ENCODE data around the gene XPO5.
"Not testable (repeated sequence)": the region's sequence is repeated elsewhere in the genome, so short reads cannot be mapped to it uniquely, and the experiment has no call there.

Gene XPO5

GRCh38 chr6:43575772-43576551 lies at the start of gene XPO5, which contains the start of gene POLH:
TSS of gene XPO5 (minus strand) at chr6:43576038. CDS start at chr6:43575864, 174 bp downstream.
TSS of gene POLH (plus strand) at chr6:43576185. CDS start at chr6:43582320, 6,135 bp downstream.
- peak; percentile 90 for DNase-seq (ENCODE audit: low spot score)

DNA sequence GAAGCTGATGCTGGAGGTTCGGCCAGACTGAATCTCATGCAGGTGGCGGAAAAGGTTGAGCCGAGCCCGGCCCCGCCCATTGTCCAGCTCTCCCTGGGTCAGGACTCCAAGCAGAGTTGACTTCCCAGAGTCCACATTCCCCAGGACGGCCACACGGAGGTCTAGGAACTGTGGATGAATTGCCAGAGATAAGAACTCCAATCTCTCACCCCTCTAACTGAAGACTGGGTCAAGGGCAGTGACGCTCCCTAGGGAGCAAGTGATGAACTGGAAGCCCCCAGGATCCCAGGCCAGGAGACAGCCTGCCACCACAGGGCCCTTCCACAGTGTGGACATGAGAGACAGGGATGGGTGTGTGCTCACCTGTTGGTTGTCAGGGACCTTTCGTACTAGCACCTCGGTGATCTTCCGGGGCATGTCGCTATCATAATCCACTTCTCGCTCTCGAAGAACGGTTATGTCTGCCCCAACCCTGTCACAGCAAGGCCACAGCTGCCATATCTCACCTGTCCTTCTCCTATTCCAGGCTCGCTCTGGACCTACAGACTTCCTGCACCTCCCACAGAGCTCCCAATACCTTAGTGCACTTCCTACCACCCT lies 49.7 kb upstream of the XPO5 start:
- DNase-seq (ENCODE audit: low spot score): no peak

- no peak for DNase-seq (ENCODE audit: low spot score)
These were observed 49.0 kb upstream of the XPO5 start for GRCh38 chr6:43624786-43625288.

GRCh38 chr6:43623880-43624785 lies 48.3 kb upstream of the XPO5 start:
- DNase-seq (ENCODE audit: low spot score): no peak

GRCh38 chr6:43622541-43622940 lies 46.7 kb upstream of the XPO5 start:
- DNase-seq (ENCODE audit: low spot score): no peak

GRCh38 chr6:43621836-43622180 lies 46.0 kb upstream of the XPO5 start:
- no peak for DNase-seq (ENCODE audit: low spot score)

DNA sequence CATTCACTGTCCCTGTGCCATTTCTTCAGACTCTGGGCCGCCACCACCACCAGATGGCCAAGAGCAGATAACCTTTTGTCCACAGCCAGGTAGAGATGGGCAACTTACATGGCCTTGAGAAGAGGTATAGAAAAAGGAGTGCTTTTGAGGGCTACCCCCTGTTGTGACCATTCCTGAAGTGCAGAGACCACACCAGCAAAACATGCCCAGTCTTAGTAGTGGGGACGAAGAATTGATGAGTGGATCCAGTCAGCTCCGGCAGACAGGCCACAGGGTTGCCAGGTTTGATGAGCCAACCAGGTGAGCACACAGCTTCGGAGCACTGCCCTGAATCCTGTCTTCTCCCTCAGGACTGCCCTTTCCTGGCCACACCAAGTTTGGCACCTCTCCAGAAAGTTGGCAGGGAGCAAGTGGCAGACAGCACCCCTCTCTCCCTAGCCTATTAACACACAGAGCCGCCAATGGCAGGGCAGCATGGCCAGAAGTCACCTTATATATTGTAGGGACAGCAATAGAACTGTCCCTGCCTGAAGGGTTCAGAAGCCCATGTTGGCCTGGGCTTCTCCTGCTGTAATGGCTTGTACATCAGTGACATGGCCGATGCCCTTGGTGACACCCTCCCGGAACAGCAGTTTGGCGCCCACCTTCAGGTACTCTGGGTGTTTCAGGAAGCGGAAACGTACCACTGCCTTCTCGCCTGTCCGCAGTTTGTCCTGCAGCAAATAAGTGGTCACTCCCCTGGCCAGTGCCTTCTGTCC lies 45.4 kb upstream of the XPO5 start:
- no peak for DNase-seq (ENCODE audit: low spot score)

DNA sequence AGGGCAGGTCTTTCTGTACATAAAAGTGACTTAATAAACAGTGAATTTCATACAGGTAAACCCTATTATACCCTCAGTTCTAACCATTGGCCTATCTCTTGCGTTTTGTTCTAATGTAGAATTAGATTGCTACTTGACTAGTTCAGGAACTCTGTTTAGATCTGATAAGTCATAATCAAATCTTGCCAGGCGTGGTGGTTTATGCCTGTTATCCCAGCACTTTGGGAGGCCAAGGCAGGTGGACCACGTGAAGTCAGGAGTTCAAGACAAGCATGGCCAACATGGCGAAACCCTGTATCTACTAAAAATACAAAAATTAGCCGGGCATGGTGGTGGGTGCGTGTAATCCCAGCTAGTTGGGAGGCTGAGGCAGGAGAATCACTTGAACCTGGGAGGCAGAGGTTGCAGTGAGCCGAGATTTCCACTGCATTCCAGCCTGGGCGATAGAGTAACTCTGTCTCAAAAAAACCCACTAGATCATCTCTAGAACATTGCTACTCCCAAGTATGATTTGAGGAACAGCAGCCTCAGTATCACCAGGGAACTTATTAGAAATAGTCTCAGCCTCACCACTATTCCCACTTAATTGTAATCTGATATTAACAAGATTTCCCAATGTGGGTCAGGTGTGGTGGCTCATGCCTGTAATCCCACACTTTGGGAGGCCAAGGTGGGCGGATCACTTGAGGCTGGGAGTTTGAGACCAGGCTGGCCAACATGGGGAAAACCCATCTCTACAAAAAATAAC lies 41.1 kb upstream of the XPO5 start:
- DNase-seq (ENCODE audit: low spot score): no peak

GRCh38 chr6:43614396-43614730 lies 38.5 kb upstream of the XPO5 start:
- DNase-seq (ENCODE audit: low spot score): no peak

DNA sequence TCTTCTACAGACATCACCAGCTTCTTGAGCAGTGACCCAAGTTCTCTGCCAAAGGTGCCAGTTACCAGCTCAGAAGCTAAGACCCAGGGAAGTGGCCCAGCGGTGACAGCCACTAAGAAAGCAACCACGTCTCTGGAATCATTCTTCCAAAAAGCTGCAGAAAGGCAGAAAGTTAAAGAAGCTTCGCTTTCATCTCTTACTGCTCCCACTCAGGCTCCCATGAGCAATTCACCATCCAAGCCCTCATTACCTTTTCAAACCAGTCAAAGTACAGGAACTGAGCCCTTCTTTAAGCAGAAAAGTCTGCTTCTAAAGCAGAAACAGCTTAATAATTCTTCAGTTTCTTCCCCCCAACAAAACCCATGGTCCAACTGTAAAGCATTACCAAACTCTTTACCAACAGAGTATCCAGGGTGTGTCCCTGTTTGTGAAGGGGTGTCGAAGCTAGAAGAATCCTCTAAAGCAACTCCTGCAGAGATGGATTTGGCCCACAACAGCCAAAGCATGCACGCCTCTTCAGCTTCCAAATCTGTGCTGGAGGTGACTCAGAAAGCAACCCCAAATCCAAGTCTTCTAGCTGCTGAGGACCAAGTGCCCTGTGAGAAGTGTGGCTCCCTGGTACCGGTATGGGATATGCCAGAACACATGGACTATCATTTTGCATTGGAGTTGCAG lies 38.0 kb upstream of the XPO5 start:
- DNase-seq (ENCODE audit: low spot score): peak; percentile 52

DNA sequence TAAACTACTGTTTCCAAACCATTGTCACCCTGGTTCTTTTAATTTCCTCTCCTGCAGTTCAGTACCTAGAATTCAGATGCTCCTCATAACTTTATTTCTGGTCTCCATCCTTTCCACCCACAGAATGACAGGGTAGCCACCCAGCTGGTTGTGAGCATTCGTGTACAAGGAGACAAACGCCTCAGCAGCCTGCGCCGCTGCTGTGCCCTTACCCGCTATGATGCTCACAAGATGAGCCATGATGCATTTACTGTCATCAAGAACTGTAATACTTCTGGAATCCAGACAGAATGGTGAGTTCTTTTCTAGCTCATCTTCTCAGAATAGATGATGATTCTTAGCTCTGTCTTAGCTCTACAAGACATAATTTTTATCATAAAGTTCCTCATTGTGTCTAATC lies 34.6 kb upstream of the XPO5 start:
- no peak for DNase-seq (ENCODE audit: low spot score)

DNA sequence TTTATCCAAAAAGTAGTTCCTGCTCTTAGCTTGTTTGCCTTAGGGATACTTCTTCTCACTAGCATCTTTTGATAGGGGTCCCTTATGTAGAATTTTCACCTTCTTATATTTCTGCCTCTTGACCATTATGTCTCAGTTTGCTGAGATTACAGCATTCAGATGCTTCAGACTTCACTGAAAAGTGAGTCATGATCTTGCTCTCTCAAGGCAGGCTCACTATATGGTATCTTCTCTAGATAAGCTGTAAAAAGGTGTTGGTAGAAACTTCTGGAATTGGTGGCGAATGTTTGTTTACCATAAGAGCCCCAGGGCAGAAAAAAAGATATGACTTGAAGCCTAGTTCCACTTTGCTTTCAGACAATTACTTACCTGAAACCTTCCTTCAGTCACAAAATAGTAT lies 33.6 kb upstream of the XPO5 start:
- no peak for DNase-seq (ENCODE audit: low spot score)

GRCh38 chr6:43608807-43609206 lies 33.0 kb upstream of the XPO5 start:
- DNase-seq (ENCODE audit: low spot score): no peak

DNA sequence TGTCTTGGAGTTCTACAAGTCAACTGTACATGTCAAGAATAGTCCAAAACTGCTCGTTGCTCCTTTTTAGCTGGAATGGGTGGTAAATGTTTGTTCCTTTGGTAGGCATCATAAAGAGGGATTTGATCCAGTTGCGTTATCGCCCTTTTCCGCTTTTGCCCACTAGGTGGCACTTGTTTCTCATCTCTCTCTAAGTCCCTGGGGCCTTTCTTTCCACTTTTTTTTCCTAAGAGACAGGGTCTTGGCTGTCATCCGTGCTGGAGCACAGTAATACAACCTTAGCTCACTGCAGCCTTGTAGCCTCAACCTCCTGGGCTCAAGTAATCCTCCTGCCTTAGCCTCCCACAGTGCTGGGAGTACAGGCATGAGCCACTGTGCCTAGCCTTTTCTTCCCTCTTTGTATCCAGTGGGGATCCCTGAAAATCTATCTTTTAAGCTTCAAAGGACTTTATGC lies 32.5 kb upstream of the XPO5 start:
- peak; percentile 70 for DNase-seq (ENCODE audit: low spot score)

- no peak for DNase-seq (ENCODE audit: low spot score)
These were observed 30.2 kb upstream of the XPO5 start for GRCh38 chr6:43606019-43606418.

DNA sequence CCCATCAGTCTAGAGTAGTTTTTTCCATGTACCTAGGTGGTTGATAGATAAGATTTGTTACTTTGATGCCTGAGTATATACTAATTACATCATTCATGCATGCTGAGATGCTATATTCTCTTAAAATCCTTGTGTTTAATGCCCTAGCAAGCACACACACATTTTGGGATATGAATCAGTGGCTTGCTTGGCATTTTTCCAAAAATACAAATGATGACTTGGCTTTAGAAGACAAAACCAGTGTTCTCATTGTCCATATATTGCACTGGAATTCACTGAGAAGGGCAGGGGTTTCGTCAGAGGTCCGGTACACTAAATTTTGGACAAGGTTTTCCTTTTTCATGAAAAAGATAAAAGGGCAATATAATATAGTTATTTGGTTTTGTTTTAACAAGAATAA lies 28.3 kb upstream of the XPO5 start:
- DNase-seq (ENCODE audit: low spot score): no peak

DNA sequence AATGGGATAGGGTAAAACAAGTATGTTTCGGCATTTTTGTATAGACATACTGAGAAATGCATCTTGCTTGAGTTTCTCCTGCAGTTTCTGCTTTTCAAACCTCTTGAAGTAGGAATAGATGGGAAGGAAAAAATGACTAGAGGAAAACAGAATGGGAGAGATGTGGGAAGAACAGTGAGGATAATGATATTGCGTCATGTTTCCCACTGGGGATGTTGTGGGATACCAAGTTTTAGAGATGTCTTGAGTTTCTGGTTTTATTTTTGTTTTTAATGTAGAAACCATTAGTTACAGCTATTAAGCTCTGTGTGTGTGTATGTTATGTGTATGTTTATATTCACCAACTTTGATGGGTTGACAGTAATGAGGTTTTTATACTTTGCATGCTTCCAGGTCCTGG lies 24.8 kb upstream of the XPO5 start:
- no peak for DNase-seq (ENCODE audit: low spot score)

DNA sequence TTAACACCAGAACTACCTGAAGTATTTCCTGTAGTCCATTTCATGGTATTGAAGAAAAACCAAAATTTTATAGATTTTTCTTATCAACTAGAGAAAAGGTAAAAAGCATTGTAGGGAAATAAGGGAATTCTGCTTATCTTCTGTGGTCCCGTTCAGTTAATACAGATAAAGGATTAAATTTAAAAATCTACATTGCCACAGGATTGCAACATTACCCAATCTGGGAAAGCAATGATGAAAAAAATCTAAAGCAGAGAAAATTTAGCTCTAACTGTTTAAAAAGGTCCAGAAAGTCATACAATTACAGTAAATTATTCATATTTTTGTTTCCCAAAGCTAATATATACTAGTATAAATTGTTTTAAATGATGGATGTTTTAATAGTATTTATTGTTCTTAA lies 18.1 kb upstream of the XPO5 start:
- no peak for DNase-seq (ENCODE audit: low spot score)

DNA sequence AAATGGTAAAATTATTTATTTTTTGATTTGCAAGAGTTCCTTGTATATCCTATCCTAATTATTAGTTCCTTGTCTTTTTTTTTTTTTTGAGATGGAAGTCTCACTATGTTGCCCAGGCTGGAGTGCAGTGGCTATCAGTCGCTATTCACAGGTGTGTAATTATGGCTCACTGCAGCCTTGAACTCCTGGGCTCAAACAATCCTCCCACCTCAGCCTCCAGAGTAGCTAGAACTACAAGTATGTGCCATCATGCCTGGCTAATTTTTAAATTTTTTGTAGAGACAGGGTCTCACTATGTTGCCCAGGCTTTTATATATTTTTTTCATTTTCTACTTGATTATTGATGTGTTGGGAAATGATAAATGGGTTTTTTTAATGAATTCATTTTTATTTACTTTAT lies 13.7 kb upstream of the XPO5 start:
- DNase-seq (ENCODE audit: low spot score): not testable (repeated sequence)

DNA sequence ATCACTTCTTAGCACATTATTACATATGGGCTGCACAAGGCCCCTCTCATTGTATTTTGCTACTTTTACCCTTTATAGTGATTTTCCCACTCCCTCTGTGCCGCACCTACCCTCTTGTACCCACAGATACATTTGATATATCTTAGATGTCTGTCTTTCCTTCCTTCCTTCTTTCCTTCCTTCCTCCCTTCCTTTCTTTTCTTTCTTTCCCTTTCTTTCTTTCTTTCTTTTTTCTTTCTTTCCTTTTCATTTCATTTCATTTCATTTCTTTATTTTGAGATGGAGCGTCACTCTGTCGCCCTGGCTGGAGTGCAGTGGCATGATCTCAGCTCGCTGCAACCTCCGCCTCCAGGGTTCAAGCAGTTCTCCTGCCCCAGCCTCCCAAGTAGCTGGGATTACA lies 12.4 kb upstream of the XPO5 start:
- DNase-seq (ENCODE audit: low spot score): no peak
